ENCODE data around the gene CA12. TPM values are rescaled to one million over a fixed set of nuclear protein-coding genes. Genes with fewer than 3 reads are reported as not detected.

The CA12 gene
- total and polyA plus RNA-seq, 10 of the 15 experiments (the other 5 are each of a cell fraction or from before 2014, with no cell fraction given), result 0.03 to 0.10 TPM; not detected in 8

GRCh38 chr15:63301088-63301487 lies 80.6 kb downstream of the CA12 start:
- Histone ChIP-seq H3K27ac (ENCODE audit: control insufficient read depth, insufficient read depth) (no peak overlapping the region), H3K27me3 (replicated peaks in 1 of 2; ENCODE audit: control insufficient read depth in 2 of 2, insufficient read depth in 2 of 2, low read length in 1 of 2) (no peaks in the 10 kb centered on the region), H3K9ac (ENCODE audit: control insufficient read depth, insufficient read depth, low read length) (no peak overlapping the region), H3K36me3 (ENCODE audit: control insufficient read depth in 2 of 2, insufficient read depth in 2 of 2, low read length in 1 of 2) (peaks cover 0 to 3% of the 10 kb centered on the region in 2 experiments; a peak in 1 of 4 replicates), H3K4me3 (no peak overlapping the region), H4K20me1 (ENCODE audit: control insufficient read depth, insufficient read depth) (no peaks in the 10 kb centered on the region), H3K4me1 (ENCODE audit: control insufficient read depth, insufficient read depth, low read length) (no peaks in the 10 kb centered on the region), H3K4me2 (ENCODE audit: control insufficient read depth, insufficient read depth) (no peak overlapping the region), H2AFZ (ENCODE audit: control insufficient read depth, low read depth, low read length) (no peak overlapping the region), H3K9me3 (replicated peaks; ENCODE audit: control insufficient read depth, insufficient read depth, low read length) (no peaks in the 10 kb centered on the region), H3K79me2 (ENCODE audit: control insufficient read depth, insufficient read depth, low read length) (no peaks in the 10 kb centered on the region)
- no TSS peak for BruUV-seq (replicated peaks)
- POLR2A ChIA-PET, result no interaction called here
- no peak for FAIRE-seq
- 53% methylated on average over 1 of the region's 1 CpG for WGBS (ENCODE audit: insufficient coverage, insufficient replicate concordance, low lambda C conversion rate, missing lambda C conversion rate)
- ATAC-seq, result no peak
- RAD21 ChIA-PET (ENCODE audit: unreplicated experiment), result no interaction called here
- in situ Hi-C loops (cut with MboI), result no loop called here
- no peak for TF ChIP-seq CBX5 (IDR thresholded peaks at IDR 0.05; ENCODE audit: low read depth)
- TF ChIP-seq MEF2B (IDR thresholded peaks at IDR 0.05; ENCODE audit: partially characterized antibody, poor library complexity, severe bottlenecking), result no peak
- CTCF ChIA-PET, result interaction anchor here (1.1 to 1.9 kb wide), 3 partner anchors 12 to 166 kb away, joined by 3 to 5 read pairs (median 3); no protein-coding TSS in a partner anchor
- DNase-seq (ENCODE audit: low read depth, low spot score), result no peak
- intact Hi-C loops (cut with micrococcal nuclease; ENCODE audit: unreplicated experiment), result no loop called here
- SMC1A ChIA-PET (ENCODE audit: uncharacterized antibody, unreplicated experiment), result interaction anchor here (1.0 to 1.8 kb wide), 2 partner anchors 10 to 11 kb away, joined by 3 to 5 read pairs; no protein-coding TSS in a partner anchor

- H3K4me2 ChIP-seq (ENCODE audit: control insufficient read depth, insufficient read depth), result no peak overlapping the region
- no peaks in the 10 kb centered on the region for H3K27me3 ChIP-seq (replicated peaks in 1 of 2; ENCODE audit: control insufficient read depth in 2 of 2, insufficient read depth in 2 of 2, low read length in 1 of 2)
- H3K4me3 ChIP-seq, result no peak overlapping the region
- no peaks in the 10 kb centered on the region for H3K79me2 ChIP-seq (ENCODE audit: control insufficient read depth, insufficient read depth, low read length)
- POLR2A ChIA-PET, result no interaction called here
- no peak overlapping the region for H3K27ac ChIP-seq (ENCODE audit: control insufficient read depth, insufficient read depth)
- in situ Hi-C loops (cut with MboI), result loop anchor here (25.0 kb wide), 1 partner anchor 287 kb away; the partner anchor contains the start of gene FBXL22
- no peaks in the 10 kb centered on the region for H4K20me1 ChIP-seq (ENCODE audit: control insufficient read depth, insufficient read depth)
- WGBS (ENCODE audit: insufficient coverage, insufficient replicate concordance, low lambda C conversion rate, missing lambda C conversion rate), result 85% methylated on average over 7 of the region's 7 CpGs
- no TSS peak for BruUV-seq (replicated peaks)
- no peaks in the 10 kb centered on the region for H3K36me3 ChIP-seq (ENCODE audit: control insufficient read depth in 2 of 2, insufficient read depth in 2 of 2, low read length in 1 of 2)
- SMC1A ChIA-PET (ENCODE audit: uncharacterized antibody, unreplicated experiment), result interaction anchor here (0.8 to 1.8 kb wide), 4 partner anchors 9 to 104 kb away, joined by 3 to 6 read pairs (median 6); no protein-coding TSS in a partner anchor
- H2AFZ ChIP-seq (ENCODE audit: control insufficient read depth, low read depth, low read length), result no peak overlapping the region
- CTCF ChIA-PET, result interaction anchor here (1.0 to 1.9 kb wide), 3 partner anchors 9 to 167 kb away, joined by 3 to 5 read pairs (median 4); no protein-coding TSS in a partner anchor
- H3K4me1 ChIP-seq (ENCODE audit: control insufficient read depth, insufficient read depth, low read length), result peaks cover 4% of the 10 kb centered on the region; the same call in 1 of the 2 replicates
- no peaks in the 10 kb centered on the region for H3K9me3 ChIP-seq (replicated peaks; ENCODE audit: control insufficient read depth, insufficient read depth, low read length)
- RAD21 ChIA-PET (ENCODE audit: unreplicated experiment), result no interaction called here
- H3K9ac ChIP-seq (ENCODE audit: control insufficient read depth, insufficient read depth, low read length), result no peak overlapping the region
- FAIRE-seq (no peak), ATAC-seq (no peak), DNase-seq (ENCODE audit: low read depth, low spot score) (no peak)
- intact Hi-C loops (cut with micrococcal nuclease; ENCODE audit: unreplicated experiment), result no loop called here
- TF ChIP-seq TARDBP (IDR thresholded peaks at IDR 0.05; ENCODE audit: borderline replicate concordance) (no peak), ZBTB4 (CRISPR knock-in tag; IDR thresholded peaks at IDR 0.05) (no peak), MXI1 (IDR thresholded peaks at IDR 0.05; ENCODE audit: low read depth, low read length) (no peak), CTCF (IDR thresholded peaks at IDR 0.05 in 2 of 3, conservative IDR thresholded peaks at IDR 0.05 in 1 of 3; ENCODE audit: control insufficient read depth in 2 of 3, extremely low read depth in 1 of 3, insufficient read depth in 1 of 3, low read depth in 3 of 3, low read length in 3 of 3) (no peak), SIN3A (IDR thresholded peaks at IDR 0.05; ENCODE audit: low read depth, low read length) (no peak), ESRRA (IDR thresholded peaks at IDR 0.05; ENCODE audit: low read length) (no peak), MTA2 (IDR thresholded peaks at IDR 0.05; ENCODE audit: low read depth) (no peak), SMARCA5 (IDR thresholded peaks at IDR 0.05) (no peak), SMAD1 (IDR thresholded peaks at IDR 0.05; ENCODE audit: low read depth, partially characterized antibody) (no peak)
Observed at GRCh38 chr15:63299943-63300575, 81.6 kb downstream of the CA12 start.
